Bronchial epithelial cell (primary cell): ENCODE results near the gene TMEM266. TPM values are rescaled to one million over a fixed set of nuclear protein-coding genes. Genes with fewer than 3 reads are reported as not detected.

Experiments
- DNase-seq: peaks from one replicate; pipeline ENCODE4 v3.0.0-alpha.2; 2010; ENCODE audit warnings: low read depth
- FAIRE-seq: peaks from 2 replicates; lab custom pipeline; 2011; peaks lifted over from hg19 to GRCh38; lab: Jason Lieb, UNC
- H3K27me3 ChIP-seq: 2 replicates; pipeline ENCODE4 v1.5.1; 2011; ENCODE audit warnings: low read length; ENCODE audit not compliant: control insufficient read depth, insufficient read depth
- H3K36me3 ChIP-seq: 2 replicates; pipeline ENCODE4 v1.5.1; 2011; ENCODE audit warnings: low read length; ENCODE audit not compliant: control insufficient read depth, insufficient read depth
- H3K4me3 ChIP-seq: 2 replicates; pipeline ENCODE4 v1.5.1; 2011; ENCODE audit warnings: mild to moderate bottlenecking, low read depth, low read length, control low read depth
- CTCF ChIP-seq: IDR thresholded peaks from 2 replicates; pipeline ENCODE4 v1.5.1; 2011; ENCODE audit warnings: mild to moderate bottlenecking, moderate library complexity, low read length, control low read depth, inconsistent platforms; ENCODE audit not compliant: insufficient read depth, severe bottlenecking
- total RNA-seq: library from RNA; depleted of rRNA; stranded (reverse); fragments of >200 nt; gene quantifications from 2 replicates; pipeline ENCODE4 v1.2.1, GENCODE V29; 2014

TMEM266 gene
- total RNA-seq, 1 donor from 2014 or later = under 0.01 TPM

DNA sequence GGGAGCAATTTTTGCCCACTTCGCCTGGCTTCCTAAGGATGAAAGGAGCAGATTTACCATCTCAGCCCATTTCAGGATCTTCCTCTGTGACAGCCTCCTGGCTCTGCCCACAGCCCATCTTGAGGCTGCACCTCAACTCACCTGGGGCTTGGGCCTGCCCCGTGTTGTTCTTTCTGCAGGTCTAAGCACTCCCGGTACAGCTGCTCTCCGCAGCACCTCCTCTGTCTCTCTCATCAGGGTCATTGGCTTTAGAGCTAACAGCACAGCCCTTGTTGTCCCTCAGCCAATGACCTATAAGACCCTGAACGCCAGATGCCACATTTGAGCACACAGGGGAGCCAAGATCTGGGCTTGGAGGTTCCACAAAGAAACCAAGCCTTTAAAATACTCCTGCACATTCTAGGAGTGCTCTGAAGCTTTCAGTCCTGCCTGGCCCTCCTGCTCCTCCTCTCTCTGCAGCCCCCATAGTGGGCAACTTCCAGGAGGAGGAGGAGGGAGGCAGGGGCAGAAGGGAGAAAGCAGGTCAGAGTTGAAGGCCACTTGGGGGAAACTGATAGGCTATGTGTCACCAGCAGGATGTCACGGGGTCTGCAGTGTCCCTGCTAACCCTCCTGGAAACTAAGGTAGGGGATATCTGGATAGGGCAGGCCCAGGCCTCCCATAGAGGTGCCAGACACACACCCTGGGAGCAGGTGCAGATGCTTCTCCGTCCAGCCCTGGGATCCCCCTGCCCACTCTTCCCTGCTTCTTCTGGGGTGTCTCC is 135.9 kb downstream of the TMEM266 start:
- DNase-seq (no peak), FAIRE-seq (peak; percentile 66)
- Histone ChIP-seq H3K27me3 (no peaks in the 10 kb centered on the region), H3K36me3 (no peaks in the 10 kb centered on the region), H3K4me3 (no peak overlapping the region)
- TF ChIP-seq CTCF = no peak

- peak; percentile 4 for TF ChIP-seq CTCF
- Histone ChIP-seq H3K27me3 (no peaks in the 10 kb centered on the region), H3K4me3 (no peak overlapping the region), H3K36me3 (no peaks in the 10 kb centered on the region)
- DNase-seq = peak; percentile 85
- no peak for FAIRE-seq
These were observed 136.8 kb downstream of the TMEM266 start for GRCh38 chr15:76196269-76197231.

- H3K36me3 ChIP-seq = no peaks in the 10 kb centered on the region
- TF ChIP-seq CTCF = no peak
- FAIRE-seq = peak; percentile 82
- DNase-seq = peak; percentile 72
- H3K4me3 ChIP-seq = no peak overlapping the region
- H3K27me3 ChIP-seq = no peaks in the 10 kb centered on the region
These were observed 138.1 kb downstream of the TMEM266 start for GRCh38 chr15:76197703-76198455.

- Histone ChIP-seq H3K4me3 (no peak overlapping the region), H3K36me3 (no peaks in the 10 kb centered on the region), H3K27me3 (no peaks in the 10 kb centered on the region)
- no peak for TF ChIP-seq CTCF
- FAIRE-seq = no peak
- DNase-seq = no peak
These were observed 138.8 kb downstream of the TMEM266 start for GRCh38 chr15:76198456-76199105.
